HG03558 (cell line): ENCODE measurements around the gene RECQL.

ENCODE experiments used
- ATAC-seq: cut with Tn5 transposase; IDR thresholded peaks from one replicate; pipeline ENCODE4 v1.9.1; 2021; ENCODE audit warnings: moderate number of reproducible peaks; ENCODE audit not compliant: unreplicated experiment; ENCODE audit errors: extremely low read depth

Gene RECQL, protein sequence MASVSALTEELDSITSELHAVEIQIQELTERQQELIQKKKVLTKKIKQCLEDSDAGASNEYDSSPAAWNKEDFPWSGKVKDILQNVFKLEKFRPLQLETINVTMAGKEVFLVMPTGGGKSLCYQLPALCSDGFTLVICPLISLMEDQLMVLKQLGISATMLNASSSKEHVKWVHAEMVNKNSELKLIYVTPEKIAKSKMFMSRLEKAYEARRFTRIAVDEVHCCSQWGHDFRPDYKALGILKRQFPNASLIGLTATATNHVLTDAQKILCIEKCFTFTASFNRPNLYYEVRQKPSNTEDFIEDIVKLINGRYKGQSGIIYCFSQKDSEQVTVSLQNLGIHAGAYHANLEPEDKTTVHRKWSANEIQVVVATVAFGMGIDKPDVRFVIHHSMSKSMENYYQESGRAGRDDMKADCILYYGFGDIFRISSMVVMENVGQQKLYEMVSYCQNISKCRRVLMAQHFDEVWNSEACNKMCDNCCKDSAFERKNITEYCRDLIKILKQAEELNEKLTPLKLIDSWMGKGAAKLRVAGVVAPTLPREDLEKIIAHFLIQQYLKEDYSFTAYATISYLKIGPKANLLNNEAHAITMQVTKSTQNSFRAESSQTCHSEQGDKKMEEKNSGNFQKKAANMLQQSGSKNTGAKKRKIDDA

DNA sequence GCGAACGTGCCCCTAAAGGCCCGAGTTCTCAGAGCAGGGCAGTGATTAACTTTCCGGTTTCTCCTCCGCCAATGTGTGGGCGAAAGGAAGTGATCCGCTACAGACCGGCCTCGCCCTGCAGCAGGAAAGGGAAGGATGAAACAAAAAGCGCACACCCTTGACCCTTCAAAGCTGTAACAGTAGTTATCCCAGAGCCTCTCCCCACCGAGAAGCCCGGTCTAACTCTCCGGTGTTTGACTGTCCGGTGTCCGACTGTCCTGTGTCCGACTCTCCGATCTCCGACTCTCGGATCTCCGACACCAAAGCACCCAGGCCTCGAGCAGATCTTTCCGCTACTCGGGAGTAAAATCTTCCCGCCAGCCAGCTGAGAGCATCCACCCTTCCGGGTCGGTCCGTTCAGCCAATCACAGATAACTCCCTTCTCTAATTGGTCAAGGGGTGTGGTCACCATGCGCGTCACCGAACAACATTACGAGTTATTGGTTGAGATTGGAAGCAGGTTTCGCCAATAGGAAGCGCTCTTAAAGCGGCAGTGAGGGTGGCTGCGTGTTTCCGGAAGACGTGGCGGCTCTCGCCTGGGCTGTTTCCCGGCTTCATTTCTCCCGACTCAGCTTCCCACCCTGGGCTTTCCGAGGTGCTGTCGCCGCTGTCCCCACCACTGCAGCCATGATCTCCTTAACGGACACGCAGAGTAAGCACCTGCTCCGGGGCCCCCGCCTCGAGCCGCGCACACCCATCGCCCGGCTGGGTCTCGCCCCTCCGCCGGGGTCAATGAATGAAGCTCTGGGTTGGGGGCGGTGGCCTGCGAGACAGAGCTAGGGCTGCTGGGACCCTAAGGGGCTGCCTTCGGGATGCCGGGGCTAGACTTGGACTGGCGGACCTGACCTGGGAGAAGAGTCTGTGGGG is at the start of gene RECQL, which contains the start of gene GOLT1B:
RECQL (minus strand) TSS at position 378 of the 906 bp plus-strand sequence. CDS start 2,065 bp downstream, outside the sequence.
GOLT1B (plus strand) TSS at position 532 of the 906 bp plus-strand sequence; CDS start at position 667, 135 bp downstream.
- peak; percentile 99 for ATAC-seq

DNA sequence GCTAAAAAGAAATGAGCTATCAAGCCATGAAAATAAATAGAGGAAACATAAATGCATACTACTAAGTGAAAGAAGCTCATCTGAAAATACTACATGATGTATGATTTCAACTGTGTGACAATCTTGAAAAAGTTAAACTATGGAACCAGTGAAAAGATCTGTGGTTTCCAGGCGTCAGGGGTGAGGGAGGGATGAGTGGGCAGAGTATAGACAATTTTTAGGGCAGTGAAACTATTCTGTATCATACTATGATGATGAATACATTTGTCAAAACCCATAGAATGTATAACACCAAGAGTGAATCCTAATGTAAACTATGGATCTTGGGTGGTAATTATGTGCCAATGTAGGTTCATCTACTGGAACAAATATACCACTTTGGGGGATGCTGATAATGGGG is 46.0 kb upstream of the RECQL start:
- no peak for ATAC-seq

DNA sequence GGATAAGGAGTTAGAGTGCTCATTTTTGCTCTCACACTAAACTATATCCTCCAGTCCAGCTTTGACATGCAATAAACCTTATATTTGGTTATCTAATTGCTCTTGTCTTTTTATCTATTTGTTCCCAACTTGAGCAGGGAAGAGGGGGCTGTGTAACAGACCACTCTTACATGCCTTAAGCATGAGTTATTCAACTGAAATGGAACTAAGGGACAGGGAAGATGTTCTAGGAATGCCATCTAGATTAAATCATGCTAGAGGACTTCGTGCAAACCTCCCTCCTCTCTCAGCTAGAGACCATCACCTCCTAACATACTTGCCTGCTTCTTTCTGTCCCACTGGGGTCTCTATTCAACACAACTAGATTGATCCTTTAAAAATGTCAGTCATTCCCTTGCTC is 45.3 kb upstream of the RECQL start:
- no peak for ATAC-seq

DNA sequence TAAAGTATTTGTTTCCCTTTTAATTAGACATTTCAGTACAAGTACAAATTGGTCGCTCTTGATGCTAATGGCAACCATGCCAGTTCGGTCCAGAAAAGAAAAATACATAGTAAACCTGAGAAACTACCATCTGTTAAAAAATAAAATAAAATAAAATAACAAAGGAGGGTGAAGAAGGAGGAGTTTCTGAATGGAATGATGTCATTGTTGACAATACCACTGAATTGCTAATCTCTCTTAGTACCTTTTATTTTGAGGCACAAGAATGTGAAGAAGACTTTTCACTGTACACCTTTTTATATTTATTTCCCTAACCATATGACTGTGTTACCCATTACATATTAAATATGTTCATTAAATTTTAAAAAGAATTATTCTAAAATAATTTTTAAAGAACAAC is 44.1 kb upstream of the RECQL start:
- no peak for ATAC-seq

DNA sequence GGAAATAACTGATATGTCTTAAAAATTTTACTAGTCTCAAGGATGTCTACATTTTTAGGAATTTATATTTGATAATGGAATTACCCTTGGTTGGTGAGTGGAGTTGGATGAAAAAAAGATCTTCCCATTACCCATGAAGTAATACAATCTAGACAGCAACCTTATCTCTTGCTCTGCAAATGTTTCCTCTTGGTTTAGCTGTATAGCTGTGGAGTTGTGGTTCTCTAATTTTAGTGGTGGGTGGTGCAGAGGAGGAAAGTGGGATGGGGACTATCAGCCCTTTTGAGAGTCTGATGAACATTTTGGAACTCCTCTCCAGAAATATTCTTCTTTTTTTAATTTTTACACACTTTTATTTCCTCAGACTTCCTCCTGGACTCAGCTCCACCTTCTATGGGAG is 41.7 kb upstream of the RECQL start:
- ATAC-seq, result no peak

DNA sequence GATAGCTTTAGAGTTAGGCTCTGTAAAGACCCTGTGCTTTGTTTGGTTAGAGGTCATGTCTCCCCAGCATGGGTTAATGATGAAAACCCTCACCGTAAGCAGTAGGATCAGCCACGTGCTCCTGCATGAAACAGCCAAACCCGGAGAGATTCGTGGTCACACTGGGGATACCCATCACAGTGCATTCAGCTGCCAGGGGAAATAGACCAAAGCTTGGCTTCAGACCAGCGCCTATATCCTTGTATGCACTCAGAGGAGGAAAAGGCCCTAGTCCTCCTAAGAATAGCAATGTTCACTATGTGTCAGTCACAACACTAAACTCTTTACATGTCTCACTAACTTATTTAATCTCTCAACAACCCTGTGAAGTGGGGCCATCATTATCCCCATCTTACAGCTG is 41.0 kb upstream of the RECQL start:
- ATAC-seq, result no peak

DNA sequence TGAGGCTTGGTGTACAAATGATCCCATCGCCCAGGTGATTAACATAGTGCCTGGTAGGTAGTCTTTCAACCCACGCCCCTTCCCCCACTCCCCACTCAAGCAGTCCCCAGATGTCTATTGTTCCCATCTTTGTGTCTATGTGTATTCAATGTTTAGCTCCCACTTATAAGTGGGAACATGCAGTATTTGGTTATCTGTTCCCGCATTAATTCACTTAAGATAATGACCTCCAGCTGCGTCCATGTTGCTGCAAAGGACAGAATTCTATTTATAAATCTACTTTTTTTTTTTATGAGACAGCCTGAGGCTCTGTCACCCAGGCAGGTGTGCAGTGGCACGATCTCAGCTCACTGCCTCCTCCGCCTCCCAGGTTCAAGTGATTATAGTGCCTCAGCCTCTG is 40.3 kb upstream of the RECQL start:
- no peak for ATAC-seq

DNA sequence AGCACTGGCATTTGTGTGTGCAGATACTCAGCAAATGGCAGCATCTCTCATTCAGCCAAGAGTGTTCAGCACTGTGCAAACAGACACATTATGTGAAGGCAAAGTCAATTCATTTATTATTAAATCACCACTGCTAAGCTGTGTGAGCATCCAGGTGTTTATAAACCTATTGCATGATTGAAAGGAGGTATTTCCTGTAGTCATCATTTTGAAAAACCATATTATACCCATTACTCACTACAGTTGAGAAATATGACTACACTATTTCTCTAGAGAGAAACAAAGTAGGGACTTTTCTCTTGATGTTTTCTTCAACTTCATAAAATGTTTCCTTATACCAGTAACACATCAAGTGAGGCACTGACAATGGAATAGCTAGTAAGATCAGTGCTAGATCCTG is 38.4 kb upstream of the RECQL start:
- ATAC-seq, result no peak

DNA sequence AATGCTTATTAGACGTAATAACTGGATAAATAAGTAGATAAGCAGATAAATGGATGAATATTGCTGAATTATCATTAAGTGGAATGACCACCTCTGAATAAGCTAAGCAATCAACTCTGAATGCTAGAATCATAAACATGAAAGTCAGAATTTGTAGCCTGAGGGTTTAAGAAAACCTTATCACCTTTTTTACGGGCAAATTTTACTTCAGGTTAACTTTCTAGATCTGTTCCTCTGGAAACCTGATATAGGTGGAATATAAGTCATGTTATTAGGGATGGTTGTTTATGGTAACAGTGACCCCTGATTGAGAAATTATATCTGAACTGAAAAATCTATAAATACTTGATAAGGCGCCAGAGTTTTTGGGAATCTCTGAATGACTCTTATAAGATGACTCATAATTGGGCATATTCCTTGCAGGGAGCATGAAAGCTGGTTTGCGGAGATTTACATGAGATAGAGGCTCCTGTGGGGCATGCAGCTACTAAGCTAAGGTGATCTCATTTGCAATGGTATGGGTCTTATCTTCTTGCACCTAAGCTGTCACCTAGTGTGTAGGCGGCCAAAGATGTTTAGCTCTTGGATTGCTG is 36.7 kb upstream of the RECQL start:
- ATAC-seq, result no peak

DNA sequence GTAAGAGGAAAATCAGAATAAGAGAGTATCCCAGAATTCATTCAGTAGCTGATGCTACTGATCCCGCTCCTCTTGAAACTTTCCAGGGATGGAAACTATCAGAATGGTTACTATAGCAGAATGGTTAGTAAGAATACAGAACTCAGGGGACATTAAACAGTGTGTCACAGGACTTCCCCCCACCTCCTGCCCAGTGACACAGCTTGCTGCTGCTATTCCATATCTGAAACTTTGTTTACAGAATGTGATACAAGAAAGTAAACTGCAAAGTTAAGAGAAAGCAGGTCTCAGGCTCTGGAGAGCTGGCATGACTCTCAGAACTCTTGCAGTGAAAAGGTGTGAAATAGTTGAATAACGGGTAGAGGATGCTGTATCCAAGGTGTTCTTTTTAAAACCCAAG is 28.0 kb upstream of the RECQL start:
- no peak for ATAC-seq

DNA sequence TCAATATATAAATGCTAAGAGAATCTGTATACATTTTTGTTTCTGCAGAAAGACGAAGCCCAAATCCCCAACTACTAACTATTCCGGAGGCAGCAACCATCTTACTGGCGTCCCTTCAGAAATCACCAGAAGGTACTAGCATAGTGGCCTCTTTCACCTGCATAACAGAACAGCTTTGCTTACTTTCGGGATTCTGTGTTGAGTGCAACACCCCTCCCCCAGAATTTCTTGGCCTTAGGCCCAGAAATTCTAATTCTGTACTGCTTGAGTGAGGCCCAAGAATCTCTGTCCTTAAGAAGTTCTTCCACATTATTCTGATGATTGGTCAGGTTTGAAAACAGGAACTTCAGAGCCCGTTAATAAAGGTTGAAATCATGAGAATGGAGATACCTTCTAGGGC is 27.5 kb upstream of the RECQL start:
- no peak for ATAC-seq

DNA sequence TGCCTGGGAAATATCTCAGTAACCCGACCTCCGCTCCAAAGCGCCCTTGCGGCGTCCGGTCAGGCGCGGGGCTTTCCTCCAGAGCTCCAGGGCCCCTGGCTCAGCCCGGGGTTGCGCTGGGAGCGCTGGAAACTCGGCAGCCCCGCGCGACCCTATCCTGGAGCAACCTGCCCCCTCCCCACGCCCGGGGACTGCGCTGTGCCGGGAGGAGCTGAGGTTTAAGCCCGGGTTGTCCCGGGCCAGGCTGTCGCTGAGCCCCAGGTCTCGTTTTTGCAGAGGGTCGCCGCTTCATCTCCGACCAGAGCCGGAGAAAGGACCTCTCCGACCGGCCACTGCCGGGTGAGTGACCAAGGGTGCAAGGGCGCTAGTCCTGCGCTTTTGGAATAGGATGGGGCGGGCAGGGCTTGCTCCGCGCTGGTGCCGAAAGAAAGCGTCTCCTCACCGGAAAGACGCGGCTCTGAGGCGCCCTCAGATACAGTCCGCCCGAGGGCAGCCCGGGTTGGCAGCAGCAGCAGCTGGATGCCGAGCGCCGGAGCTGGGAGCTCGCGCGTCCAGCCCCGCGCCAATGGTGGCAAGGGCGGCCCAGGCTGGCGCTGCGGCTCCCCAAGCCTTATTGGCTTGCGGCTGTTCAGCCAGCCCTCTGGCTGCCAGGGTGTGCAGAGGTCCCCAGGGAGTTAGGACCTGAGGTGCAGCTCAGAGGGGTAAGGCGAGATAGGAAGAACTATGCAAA is 26.2 kb upstream of the RECQL start:
- ATAC-seq, result peak; percentile 93

DNA sequence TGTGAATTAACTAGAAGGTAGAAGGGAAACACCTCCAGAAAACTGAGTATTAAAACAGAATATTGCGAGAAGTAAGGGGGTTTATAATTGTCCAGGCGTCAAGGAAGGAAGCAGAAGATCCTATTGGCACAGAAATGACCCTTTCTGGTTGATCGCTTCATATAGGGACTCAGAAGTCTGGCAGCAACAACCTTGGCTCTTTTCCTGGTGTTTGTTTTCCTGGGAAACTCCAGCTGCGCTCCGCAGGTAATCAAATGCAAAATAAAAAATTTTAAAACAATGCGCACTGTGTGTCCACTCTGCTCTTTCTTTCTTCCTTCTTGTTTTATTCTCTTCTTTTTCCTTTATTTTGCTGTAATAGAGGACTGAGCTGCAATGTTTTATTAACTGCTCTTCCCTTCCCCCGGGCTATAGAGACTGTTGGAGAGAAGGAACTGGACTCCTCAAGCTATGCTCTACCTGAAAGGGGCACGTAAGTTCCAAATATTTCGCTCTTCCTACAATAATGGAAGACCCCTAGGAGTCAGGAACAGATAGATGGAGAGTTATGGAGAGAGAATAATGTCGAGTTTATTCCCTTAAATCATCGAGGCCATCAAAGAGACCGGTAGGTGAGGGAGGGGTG is 25.4 kb upstream of the RECQL start:
- no peak for ATAC-seq

DNA sequence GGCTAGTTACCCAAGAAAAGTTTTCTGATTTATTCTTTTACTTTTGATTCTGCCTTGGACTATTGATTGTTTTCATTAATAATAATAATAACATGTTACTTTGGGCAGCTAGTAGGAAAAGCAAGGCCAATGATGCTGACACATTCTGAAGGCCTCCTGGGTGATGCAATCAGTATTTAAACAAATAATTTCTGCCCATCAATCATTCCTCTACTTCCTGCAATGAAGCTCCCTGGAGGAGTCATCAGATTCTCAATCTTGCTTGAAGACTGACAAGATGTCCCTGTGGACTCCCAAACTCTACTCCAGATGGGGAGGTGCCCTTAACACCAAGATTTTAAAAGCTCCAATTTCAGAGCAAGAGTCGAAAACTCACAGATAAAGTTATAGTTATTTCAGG is 24.6 kb upstream of the RECQL start, which contains the start of gene SPX:
SPX (plus strand) TSS at position 244 of the 400 bp plus-strand sequence. CDS start 177 bp downstream, outside the sequence.
- no peak for ATAC-seq

DNA sequence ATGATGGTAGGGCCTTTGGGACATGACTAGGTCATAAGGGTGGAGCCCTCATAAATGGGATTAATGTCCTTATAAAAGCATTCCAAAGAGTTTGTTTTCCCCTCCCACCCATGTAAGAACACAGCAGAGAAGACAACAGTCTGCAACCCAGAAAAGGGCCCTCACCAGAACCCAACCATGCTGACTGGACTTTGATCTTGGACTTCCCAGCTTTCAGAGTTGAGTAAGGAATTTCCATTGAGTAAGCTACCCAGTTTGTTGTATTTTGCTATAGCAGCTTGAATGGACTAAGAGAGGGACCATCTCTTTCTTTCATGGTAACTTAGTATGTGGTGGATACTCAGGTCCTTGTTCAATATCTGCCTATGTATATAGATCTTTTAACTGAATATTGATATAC is 21.7 kb upstream of the RECQL start:
- ATAC-seq, result no peak

DNA sequence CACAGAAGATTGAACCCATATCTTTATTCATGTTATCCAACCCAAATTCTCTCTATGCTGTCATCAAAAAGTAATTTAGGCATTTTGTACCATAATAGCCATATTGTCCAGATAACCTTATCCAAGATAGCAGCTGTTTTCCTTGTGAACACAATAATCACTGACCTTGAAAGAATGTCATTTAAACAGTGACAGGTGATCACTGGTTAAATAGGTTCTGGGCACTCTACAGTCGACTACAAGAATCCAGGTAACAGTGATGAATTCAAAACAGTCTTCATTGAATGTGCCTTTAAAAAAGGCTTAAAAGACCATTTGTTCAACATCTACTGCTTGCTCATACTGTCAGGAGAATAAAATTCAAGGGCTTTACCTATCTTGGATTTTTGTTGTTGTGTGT is 20.1 kb upstream of the RECQL start:
- no peak for ATAC-seq

DNA sequence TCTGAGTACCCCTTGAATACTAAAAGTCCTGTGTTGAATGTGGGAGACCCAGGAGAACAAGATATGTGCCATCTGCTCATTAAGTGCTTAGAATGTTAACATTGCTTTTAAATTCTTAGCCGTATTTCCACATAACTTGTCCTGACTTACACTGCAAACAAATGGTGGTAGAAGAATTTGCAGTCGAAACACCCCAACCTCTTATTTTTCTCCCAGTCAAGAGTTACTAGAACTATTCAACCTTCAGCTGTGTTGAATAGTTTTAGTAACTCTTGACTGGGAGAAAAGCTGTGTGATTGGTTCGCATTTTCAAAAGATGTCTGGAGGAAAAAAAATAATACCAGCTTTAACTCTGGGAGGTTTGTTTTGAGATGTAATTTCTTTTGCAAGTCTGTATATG is 17.0 kb upstream of the RECQL start:
- ATAC-seq, result no peak

DNA sequence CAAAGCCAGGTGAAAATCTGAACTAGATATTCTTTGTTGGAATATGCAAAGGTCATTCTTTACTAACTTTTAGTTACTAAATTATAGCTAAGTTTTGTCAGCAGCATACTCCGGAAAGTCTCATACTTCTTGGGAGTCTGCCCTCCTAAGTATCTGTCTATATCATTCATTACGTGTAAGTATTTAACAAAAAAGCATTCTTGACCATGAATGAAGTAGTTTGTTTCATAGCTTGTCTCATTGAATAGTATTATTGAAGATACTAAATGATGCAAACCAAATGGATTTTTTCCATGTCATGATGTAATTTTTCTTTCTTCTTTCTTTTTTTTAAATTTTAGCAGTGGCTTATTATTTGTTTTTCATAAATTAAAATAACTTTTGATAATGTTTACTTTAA is 14.8 kb upstream of the RECQL start:
- no peak for ATAC-seq

DNA sequence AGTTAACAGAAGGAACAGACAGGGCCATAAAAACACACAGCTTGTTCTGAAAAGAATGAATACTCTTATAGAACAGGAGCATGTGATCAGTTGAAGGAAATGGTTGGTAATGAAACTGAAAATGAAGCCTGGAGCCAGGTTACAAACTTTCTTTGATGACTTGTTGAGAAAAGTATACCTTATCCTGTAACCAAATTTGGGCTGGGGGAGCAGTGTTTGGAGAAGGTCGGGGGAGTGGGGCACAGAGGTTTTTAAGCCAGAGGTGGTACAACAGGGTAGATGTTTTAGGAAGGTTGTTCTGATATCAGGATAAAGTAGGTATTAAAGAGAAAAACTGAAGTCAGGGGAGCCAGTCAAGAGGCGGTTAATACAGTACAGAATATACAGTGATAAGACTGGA is 8.3 kb upstream of the RECQL start:
- peak; percentile 79 for ATAC-seq
